PFSK-1 (cell line): ENCODE measurements around the gene GPR180.

Experiments used
- FOXP2 ChIP-seq: optimal IDR thresholded peaks from 2 replicates; pipeline ENCODE3; 2011; ENCODE audit warnings: borderline replicate concordance, control low read depth, inconsistent platforms; ENCODE audit not compliant: insufficient read depth; ENCODE audit errors: extremely low read length, extremely low read depth
- POLR2AphosphoS5 ChIP-seq: IDR thresholded peaks from 2 replicates; pipeline ENCODE4 v1.6.1; 2012; ENCODE audit warnings: low read depth, mild to moderate bottlenecking, control low read depth, low read length, moderate library complexity
- SIN3A ChIP-seq: IDR thresholded peaks from 2 replicates; pipeline ENCODE4 v1.6.1; 2012; ENCODE audit warnings: mild to moderate bottlenecking, low read length, moderate library complexity, borderline replicate concordance; ENCODE audit not compliant: insufficient read depth
- TAF1 ChIP-seq: IDR thresholded peaks from 2 replicates; pipeline ENCODE4 v1.6.1; 2012; ENCODE audit warnings: low read length, control low read depth, borderline replicate concordance; ENCODE audit not compliant: insufficient read depth
- TF ChIP-seq, protein P1 (sequence below), 2 experiments: IDR thresholded peaks; 2 replicates each; pipeline versions ENCODE4 v1.6.1 to v1.8.0; 2011 to 2012; ENCODE audit warnings: low read depth in 2 of 2, low read length in 2 of 2, control low read depth in 1 of 2, inconsistent platforms in 1 of 2, mild to moderate bottlenecking in 1 of 2, moderate library complexity in 1 of 2; ENCODE audit not compliant: insufficient read depth in 1 of 2

Gene GPR180

DNA sequence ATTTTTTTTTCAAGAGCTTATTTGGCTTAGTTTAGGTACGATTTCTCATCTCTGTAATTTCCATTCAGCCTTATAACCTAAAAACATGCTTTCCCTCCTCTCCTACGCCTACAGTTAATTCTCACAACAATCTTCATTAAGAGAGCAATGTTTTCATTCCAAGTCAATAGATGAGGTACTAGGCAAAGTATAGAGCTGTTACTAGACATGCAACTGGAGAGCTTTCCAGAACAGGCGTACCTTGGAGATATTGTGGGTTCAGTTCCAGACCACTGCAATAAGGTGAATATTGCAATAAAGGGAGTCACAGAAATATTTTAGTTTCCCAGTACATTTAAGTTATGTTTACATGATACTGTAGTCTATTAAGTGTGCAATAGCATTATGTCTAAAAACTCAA is 40.5 kb upstream of the GPR180 start:
- TF ChIP-seq FOXP2, result no peak

DNA sequence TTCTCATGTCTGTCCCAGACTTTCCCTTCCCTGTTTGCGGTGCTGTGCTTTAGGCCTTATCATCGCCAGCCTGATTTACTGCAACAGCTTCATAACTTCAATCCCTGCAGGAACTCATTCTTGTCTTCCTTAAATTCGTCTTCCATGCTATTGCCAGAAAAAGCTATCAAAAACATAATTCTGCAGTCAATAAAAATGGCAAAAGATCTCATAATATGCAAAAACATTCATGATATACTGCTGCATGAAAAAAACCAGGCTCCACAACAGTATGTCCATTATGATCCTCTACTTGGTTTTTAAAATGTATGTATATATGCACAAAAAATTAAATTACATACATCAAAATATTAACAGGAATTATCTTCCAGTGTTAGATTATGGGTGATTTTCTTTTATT is 34.1 kb upstream of the GPR180 start:
- TF ChIP-seq TAF1 (no peak), POLR2AphosphoS5 (no peak), SIN3A (no peak), FOXP2 (no peak)
- TF ChIP-seq, protein P1, sequence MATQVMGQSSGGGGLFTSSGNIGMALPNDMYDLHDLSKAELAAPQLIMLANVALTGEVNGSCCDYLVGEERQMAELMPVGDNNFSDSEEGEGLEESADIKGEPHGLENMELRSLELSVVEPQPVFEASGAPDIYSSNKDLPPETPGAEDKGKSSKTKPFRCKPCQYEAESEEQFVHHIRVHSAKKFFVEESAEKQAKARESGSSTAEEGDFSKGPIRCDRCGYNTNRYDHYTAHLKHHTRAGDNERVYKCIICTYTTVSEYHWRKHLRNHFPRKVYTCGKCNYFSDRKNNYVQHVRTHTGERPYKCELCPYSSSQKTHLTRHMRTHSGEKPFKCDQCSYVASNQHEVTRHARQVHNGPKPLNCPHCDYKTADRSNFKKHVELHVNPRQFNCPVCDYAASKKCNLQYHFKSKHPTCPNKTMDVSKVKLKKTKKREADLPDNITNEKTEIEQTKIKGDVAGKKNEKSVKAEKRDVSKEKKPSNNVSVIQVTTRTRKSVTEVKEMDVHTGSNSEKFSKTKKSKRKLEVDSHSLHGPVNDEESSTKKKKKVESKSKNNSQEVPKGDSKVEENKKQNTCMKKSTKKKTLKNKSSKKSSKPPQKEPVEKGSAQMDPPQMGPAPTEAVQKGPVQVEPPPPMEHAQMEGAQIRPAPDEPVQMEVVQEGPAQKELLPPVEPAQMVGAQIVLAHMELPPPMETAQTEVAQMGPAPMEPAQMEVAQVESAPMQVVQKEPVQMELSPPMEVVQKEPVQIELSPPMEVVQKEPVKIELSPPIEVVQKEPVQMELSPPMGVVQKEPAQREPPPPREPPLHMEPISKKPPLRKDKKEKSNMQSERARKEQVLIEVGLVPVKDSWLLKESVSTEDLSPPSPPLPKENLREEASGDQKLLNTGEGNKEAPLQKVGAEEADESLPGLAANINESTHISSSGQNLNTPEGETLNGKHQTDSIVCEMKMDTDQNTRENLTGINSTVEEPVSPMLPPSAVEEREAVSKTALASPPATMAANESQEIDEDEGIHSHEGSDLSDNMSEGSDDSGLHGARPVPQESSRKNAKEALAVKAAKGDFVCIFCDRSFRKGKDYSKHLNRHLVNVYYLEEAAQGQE (IDR thresholded peaks at IDR 0.05; ENCODE audit: insufficient read depth in 1 of 2, low read depth in 2 of 2, low read length in 2 of 2), result no peak

GRCh38 chr13:94568443-94568842 is 33.2 kb upstream of the GPR180 start:
- TF ChIP-seq SIN3A, result no peak
- TF ChIP-seq, protein P1 (IDR thresholded peaks at IDR 0.05; ENCODE audit: insufficient read depth in 1 of 2, low read depth in 2 of 2, low read length in 2 of 2), result no peak
- no peak for TF ChIP-seq TAF1
- no peak for TF ChIP-seq FOXP2
- no peak for TF ChIP-seq POLR2AphosphoS5

DNA sequence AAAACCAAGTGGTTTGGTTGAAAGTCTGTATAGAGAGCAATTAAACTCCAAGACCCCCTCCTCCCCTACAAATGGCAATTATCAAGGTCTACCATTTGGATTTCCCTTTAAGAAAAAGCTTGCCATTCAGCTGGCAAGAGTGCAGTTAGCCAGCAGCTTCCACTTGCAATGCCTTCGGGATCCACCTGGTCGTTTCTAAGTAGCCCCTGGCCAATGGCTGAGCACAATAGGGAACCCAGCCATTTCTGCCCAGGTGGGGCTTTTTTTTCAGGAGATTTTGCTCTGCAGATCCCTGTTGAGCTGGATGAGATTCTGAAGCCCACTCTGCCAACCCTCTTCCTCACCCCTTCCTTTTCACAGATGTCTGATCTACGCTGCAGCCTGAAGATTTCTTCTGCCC is 32.0 kb upstream of the GPR180 start:
- TF ChIP-seq, protein P1 (IDR thresholded peaks at IDR 0.05; ENCODE audit: insufficient read depth in 1 of 2, low read depth in 2 of 2, low read length in 2 of 2), result no peak
- TF ChIP-seq POLR2AphosphoS5 (no peak), TAF1 (no peak), FOXP2 (no peak)

- TF ChIP-seq TAF1 (no peak), POLR2AphosphoS5 (no peak), SIN3A (no peak), FOXP2 (no peak)
These were observed 22.6 kb upstream of the GPR180 start for GRCh38 chr13:94579063-94579462.

DNA sequence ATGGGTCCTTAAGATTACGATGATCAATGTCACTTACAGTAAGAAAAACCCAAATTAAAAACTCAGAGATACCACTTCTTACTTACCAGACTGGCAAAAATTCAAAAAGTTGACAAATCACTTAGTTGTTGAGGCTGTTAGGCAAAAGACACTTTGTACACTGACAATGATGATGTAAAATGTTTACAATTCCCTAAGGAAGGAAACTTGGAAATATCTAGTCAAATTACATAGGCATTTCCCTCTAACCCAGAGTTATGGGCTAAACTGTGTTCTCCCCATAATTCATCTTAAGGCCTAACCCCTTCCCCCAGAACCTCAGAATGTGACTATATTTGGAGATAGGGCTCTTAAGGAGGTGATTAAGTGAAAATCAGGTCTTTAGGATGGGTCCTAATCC is 17.7 kb upstream of the GPR180 start:
- TF ChIP-seq, protein P1 (IDR thresholded peaks at IDR 0.05; ENCODE audit: insufficient read depth in 1 of 2, low read depth in 2 of 2, low read length in 2 of 2), result no peak
- TF ChIP-seq SIN3A, result no peak
- no peak for TF ChIP-seq POLR2AphosphoS5
- TF ChIP-seq FOXP2, result no peak
- TF ChIP-seq TAF1, result no peak
